Nephron progenitor cell (in vitro differentiated cells): ENCODE measurements around the gene FAS.
A peak's percentile ranks its signal among the peaks of the same experiment; 100 is the strongest.
"Not testable (repeated sequence)": the region's sequence is repeated elsewhere in the genome, so short reads cannot be mapped to it uniquely, and the experiment has no call there.

Experiments
- DNase-seq: peaks from one replicate; pipeline ENCODE4 v3.0.0; 2021
- H3K27ac Mint-ChIP-seq: 2 replicates; pipeline ENCODE4 v1.8.0; 2021; ENCODE audit warnings: mild to moderate bottlenecking, moderate library complexity, mixed read lengths
- H3K27me3 Mint-ChIP-seq: 2 replicates; pipeline ENCODE4 v1.8.0; 2021; ENCODE audit warnings: mild to moderate bottlenecking, low read depth, mixed read lengths; ENCODE audit not compliant: poor library complexity
- H3K36me3 Mint-ChIP-seq: 2 replicates; pipeline ENCODE4 v1.8.0; 2021; ENCODE audit warnings: low read depth, mixed read lengths
- H3K4me1 Mint-ChIP-seq: 2 replicates; pipeline ENCODE4 v1.8.0; 2021; ENCODE audit warnings: mixed read lengths
- H3K4me3 Mint-ChIP-seq: 2 replicates; pipeline ENCODE4 v1.8.0; 2021; ENCODE audit warnings: mild to moderate bottlenecking, moderate library complexity, mixed read lengths
- H3K9me3 Mint-ChIP-seq: 2 replicates; pipeline ENCODE4 v1.8.0; 2021; ENCODE audit warnings: mild to moderate bottlenecking, moderate library complexity, mixed read lengths
- TF ChIP-seq, protein P1 (sequence below): fragments of 200-600 bp; sonication (generic); IDR thresholded peaks from 2 replicates; pipeline ENCODE4 v1.5.0; 2021; ENCODE audit warnings: antibody characterized with exemption

FAS gene

GRCh38 chr10:89007129-89007893 lies 16.7 kb downstream of the FAS start:
- TF ChIP-seq, protein P1, sequence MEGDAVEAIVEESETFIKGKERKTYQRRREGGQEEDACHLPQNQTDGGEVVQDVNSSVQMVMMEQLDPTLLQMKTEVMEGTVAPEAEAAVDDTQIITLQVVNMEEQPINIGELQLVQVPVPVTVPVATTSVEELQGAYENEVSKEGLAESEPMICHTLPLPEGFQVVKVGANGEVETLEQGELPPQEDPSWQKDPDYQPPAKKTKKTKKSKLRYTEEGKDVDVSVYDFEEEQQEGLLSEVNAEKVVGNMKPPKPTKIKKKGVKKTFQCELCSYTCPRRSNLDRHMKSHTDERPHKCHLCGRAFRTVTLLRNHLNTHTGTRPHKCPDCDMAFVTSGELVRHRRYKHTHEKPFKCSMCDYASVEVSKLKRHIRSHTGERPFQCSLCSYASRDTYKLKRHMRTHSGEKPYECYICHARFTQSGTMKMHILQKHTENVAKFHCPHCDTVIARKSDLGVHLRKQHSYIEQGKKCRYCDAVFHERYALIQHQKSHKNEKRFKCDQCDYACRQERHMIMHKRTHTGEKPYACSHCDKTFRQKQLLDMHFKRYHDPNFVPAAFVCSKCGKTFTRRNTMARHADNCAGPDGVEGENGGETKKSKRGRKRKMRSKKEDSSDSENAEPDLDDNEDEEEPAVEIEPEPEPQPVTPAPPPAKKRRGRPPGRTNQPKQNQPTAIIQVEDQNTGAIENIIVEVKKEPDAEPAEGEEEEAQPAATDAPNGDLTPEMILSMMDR = no peak
- no peak overlapping the region for H3K4me3 Mint-ChIP-seq
- DNase-seq = no peak
- no peaks in the 10 kb centered on the region for H3K4me1 Mint-ChIP-seq
- H3K27ac Mint-ChIP-seq = peak overlapping the region; percentile 9
- no peaks in the 10 kb centered on the region for H3K9me3 Mint-ChIP-seq
- no peaks in the 10 kb centered on the region for H3K36me3 Mint-ChIP-seq
- peaks cover 2% of the 10 kb centered on the region for H3K27me3 Mint-ChIP-seq

DNA sequence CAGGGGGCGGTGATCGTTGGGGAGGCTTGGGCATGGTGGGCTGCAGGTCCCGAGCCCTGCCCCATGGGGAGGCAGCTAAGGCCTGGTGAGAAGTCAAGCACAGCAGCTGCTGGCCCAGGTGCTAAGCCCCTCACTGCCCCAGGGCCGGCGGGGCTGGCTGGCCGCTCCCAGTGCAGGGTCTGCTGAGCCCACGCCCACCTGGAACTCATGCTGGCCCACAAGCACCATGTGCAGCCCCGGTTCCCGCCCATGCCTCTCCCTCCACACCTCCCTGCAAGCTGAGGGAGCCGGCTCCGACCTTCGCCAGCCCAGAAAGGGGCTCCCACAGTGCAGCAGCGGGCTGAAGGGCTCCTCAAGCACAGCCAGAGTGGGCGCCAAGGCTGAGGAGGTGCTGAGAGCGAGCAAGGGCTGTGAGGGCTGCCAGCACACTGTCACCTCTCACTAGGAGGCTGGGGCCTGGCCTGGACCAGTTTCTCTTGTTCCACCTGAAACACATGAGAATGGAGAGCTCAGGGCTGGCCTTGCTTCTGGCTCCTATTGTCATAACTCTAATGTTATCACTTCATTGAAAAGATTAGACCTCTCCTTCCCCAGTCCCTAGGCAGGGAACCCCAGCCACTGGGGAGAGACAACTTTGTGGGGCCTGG lies 28.2 kb downstream of the FAS start:
- H3K36me3 Mint-ChIP-seq, H3K4me3 Mint-ChIP-seq, H3K27ac Mint-ChIP-seq, H3K27me3 Mint-ChIP-seq, H3K4me1 Mint-ChIP-seq, DNase-seq: not testable (repeated sequence)
- peaks cover 21% of the 10 kb centered on the region for H3K9me3 Mint-ChIP-seq

DNA sequence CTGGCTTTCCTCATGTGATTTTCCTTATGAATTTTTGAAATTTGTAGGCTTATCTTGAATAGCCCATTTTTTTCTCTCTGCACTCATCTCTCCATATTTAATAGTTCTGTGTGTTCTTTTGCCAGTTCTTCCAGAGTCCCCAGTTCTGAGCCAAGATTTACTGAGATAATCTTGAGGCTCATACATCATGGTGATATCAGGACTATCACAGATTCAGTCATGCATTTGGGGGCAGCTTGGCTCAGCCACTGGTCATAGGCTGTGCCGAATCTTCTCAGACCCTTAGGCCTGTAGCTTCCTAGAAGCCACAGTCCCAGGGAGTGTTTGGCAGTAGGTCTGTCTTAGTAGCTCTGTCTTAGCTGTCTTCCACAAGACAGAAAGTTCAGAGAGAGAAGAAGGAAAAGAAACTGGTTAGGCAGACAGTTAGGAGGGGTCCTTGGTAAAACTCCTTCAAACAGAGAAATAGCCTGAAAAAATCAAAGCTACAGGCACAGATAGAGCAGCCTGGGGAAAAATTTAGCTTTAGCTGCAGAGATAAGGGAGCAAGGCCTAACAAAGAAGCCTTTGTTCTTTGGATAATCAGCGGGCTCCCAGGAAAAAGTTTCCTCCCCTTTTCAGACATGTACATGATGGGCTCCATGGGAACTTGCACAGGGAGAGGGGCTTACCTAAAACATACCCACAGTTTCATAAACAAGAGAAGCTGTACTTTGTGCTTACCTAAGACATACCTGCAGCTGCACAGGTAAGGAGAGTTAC lies 29.1 kb downstream of the FAS start:
- H3K4me1 Mint-ChIP-seq = no peaks in the 10 kb centered on the region
- no peak for DNase-seq
- peaks cover 3% of the 10 kb centered on the region for H3K27me3 Mint-ChIP-seq
- H3K27ac Mint-ChIP-seq = no peak overlapping the region
- H3K9me3 Mint-ChIP-seq = peaks cover 21% of the 10 kb centered on the region
- TF ChIP-seq, protein P1 = no peak
- H3K36me3 Mint-ChIP-seq = peaks cover 7% of the 10 kb centered on the region
- H3K4me3 Mint-ChIP-seq = no peak overlapping the region

DNA sequence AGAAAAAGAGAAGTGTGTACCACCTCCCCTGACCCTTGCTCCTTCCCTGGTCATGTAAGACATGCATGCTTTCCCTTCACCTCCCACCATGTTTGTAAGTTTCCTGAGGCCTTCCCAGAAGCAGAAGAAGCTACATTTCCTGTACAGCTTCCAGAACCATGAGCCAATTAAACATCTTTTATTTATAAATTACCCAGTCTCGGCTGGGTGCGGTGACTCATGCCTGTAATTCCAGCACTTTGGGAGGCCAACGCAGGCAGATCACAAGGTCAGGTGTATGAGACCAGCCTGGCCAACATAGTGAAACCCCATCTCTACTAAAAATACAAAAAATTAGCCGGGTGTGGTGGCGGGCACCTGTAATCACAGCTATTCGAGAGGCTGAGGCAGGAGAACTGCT lies 30.9 kb downstream of the FAS start:
- H3K27ac Mint-ChIP-seq, DNase-seq, H3K27me3 Mint-ChIP-seq, H3K4me1 Mint-ChIP-seq, H3K4me3 Mint-ChIP-seq, H3K36me3 Mint-ChIP-seq: not testable (repeated sequence)
- H3K9me3 Mint-ChIP-seq = peaks cover 21% of the 10 kb centered on the region

DNA sequence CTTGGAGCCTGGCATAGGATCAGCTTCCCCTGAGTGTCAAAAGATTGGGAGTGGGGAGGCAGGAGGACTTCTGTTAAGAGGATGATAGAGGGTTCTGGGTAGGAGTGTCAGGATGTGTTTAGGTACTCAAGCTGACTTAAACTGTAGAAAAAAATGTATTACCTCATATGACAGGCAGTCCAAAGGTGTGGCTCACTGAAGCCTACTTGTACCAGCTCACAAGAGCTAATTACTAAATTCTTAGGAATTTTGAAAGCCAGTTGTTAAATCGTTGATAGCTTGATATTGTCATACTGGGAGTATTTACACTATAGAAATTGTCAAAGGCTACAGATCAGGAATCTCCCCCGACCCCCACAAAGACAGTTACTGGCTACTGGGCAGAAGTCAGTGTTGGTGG lies 32.1 kb downstream of the FAS start:
- peaks cover 7% of the 10 kb centered on the region for H3K36me3 Mint-ChIP-seq
- no peaks in the 10 kb centered on the region for H3K4me1 Mint-ChIP-seq
- no peak overlapping the region for H3K4me3 Mint-ChIP-seq
- H3K9me3 Mint-ChIP-seq = peaks cover 21% of the 10 kb centered on the region
- no peak overlapping the region for H3K27ac Mint-ChIP-seq
- peaks cover 3% of the 10 kb centered on the region for H3K27me3 Mint-ChIP-seq
- TF ChIP-seq, protein P1 = no peak
- DNase-seq = no peak

GRCh38 chr10:89025453-89025852 lies 34.9 kb downstream of the FAS start:
- TF ChIP-seq, protein P1 = no peak
- Mint-ChIP-seq H3K4me3 (no peak overlapping the region), H3K4me1 (no peaks in the 10 kb centered on the region), H3K27ac (no peak overlapping the region), H3K36me3 (no peaks in the 10 kb centered on the region), H3K9me3 (peaks cover 7% of the 10 kb centered on the region), H3K27me3 (peaks cover 8% of the 10 kb centered on the region)
- DNase-seq = no peak
